ENCODE results near the gene MTA1.

Gene MTA1

GRCh38 chr14:105480199-105480746 lies 60.6 kb downstream of the MTA1 start:
- no peak for DNase-seq
- Histone ChIP-seq H3K36me3 (replicated peaks; ENCODE audit: insufficient read depth, low read length) (no peaks in the 10 kb centered on the region), H3K4me2 (ENCODE audit: low read depth, low read length) (no peak overlapping the region), H3K9ac (ENCODE audit: low read length) (no peak overlapping the region), H3K4me3 (ENCODE audit: low read length) (no peak overlapping the region), H3K4me1 (ENCODE audit: low read length) (peaks cover 6% of the 10 kb centered on the region; the same call in 1 of the 2 replicates), H3K27ac (ENCODE audit: low read length) (no peak overlapping the region), H4K20me1 (ENCODE audit: insufficient read depth, low read length) (no peaks in the 10 kb centered on the region), H3K27me3 (replicated peaks; ENCODE audit: insufficient read depth, low read length) (peaks cover 40% of the 10 kb centered on the region), H2AFZ (ENCODE audit: low read length) (no peak overlapping the region), H3K9me3 (replicated peaks; ENCODE audit: insufficient read depth, low read length) (no peaks in the 10 kb centered on the region), H3K9me2 (replicated peaks; ENCODE audit: insufficient read depth, low read length) (no peaks in the 10 kb centered on the region), H3F3A (ENCODE audit: insufficient read depth, low read length) (no peaks in the 10 kb centered on the region), H3K79me2 (ENCODE audit: low read length) (no peaks in the 10 kb centered on the region)
- no peak for TF ChIP-seq EZH2phosphoT487 (IDR thresholded peaks at IDR 0.05; ENCODE audit: low read length)
- TF ChIP-seq EZH2 (optimal IDR thresholded peaks at IDR 0.05; ENCODE audit: low read depth, low read length): no peak
- no peak for TF ChIP-seq CTCF (IDR thresholded peaks at IDR 0.05; ENCODE audit: low read length)

- TF ChIP-seq EZH2 (optimal IDR thresholded peaks at IDR 0.05; ENCODE audit: low read depth, low read length) (no peak), CTCF (IDR thresholded peaks at IDR 0.05; ENCODE audit: low read length) (peak; percentile 83)
- Histone ChIP-seq H3K36me3 (replicated peaks; ENCODE audit: insufficient read depth, low read length) (no peaks in the 10 kb centered on the region), H3K4me2 (ENCODE audit: low read depth, low read length) (peak overlapping the region; percentile 99), H2AFZ (ENCODE audit: low read length) (peak overlapping the region; percentile 34; the same call in 1 of the 2 replicates), H4K20me1 (ENCODE audit: insufficient read depth, low read length) (no peaks in the 10 kb centered on the region), H3K4me1 (ENCODE audit: low read length) (peaks cover 6% of the 10 kb centered on the region; the same call in 1 of the 2 replicates), H3K9me3 (replicated peaks; ENCODE audit: insufficient read depth, low read length) (no peaks in the 10 kb centered on the region), H3K9me2 (replicated peaks; ENCODE audit: insufficient read depth, low read length) (no peaks in the 10 kb centered on the region), H3K9ac (ENCODE audit: low read length) (peak overlapping the region; percentile 98), H3F3A (ENCODE audit: insufficient read depth, low read length) (no peaks in the 10 kb centered on the region), H3K4me3 (ENCODE audit: low read length) (peak overlapping the region; percentile 64), H3K27me3 (replicated peaks; ENCODE audit: insufficient read depth, low read length) (peaks cover 38% of the 10 kb centered on the region), H3K79me2 (ENCODE audit: low read length) (no peaks in the 10 kb centered on the region), H3K27ac (ENCODE audit: low read length) (peak overlapping the region; percentile 61)
- peak; percentile 53 for DNase-seq
Measured at GRCh38 chr14:105480807-105481801, 61.5 kb downstream of the MTA1 start.

GRCh38 chr14:105481886-105482457 lies 62.3 kb downstream of the MTA1 start:
- H3K4me1 ChIP-seq (ENCODE audit: low read length): peaks cover 6% of the 10 kb centered on the region; the same call in 1 of the 2 replicates
- H3K9me2 ChIP-seq (replicated peaks; ENCODE audit: insufficient read depth, low read length): no peaks in the 10 kb centered on the region
- H3K9me3 ChIP-seq (replicated peaks; ENCODE audit: insufficient read depth, low read length): no peaks in the 10 kb centered on the region
- peak overlapping the region; percentile 98 for H3K9ac ChIP-seq (ENCODE audit: low read length)
- peak overlapping the region; percentile 55; the same call in 1 of the 2 replicates for H3K4me2 ChIP-seq (ENCODE audit: low read depth, low read length)
- peak; percentile 84 for DNase-seq
- no peaks in the 10 kb centered on the region for H3K79me2 ChIP-seq (ENCODE audit: low read length)
- TF ChIP-seq EZH2 (optimal IDR thresholded peaks at IDR 0.05; ENCODE audit: low read depth, low read length) (no peak), CTCF (IDR thresholded peaks at IDR 0.05; ENCODE audit: low read length) (no peak), EZH2phosphoT487 (IDR thresholded peaks at IDR 0.05; ENCODE audit: low read length) (no peak)
- H3K36me3 ChIP-seq (replicated peaks; ENCODE audit: insufficient read depth, low read length): no peaks in the 10 kb centered on the region
- no peak overlapping the region for H2AFZ ChIP-seq (ENCODE audit: low read length)
- no peaks in the 10 kb centered on the region for H4K20me1 ChIP-seq (ENCODE audit: insufficient read depth, low read length)
- no peak overlapping the region for H3K4me3 ChIP-seq (ENCODE audit: low read length)
- peaks cover 33% of the 10 kb centered on the region for H3K27me3 ChIP-seq (replicated peaks; ENCODE audit: insufficient read depth, low read length)
- peak overlapping the region; percentile 47; the same call in 1 of the 2 replicates for H3K27ac ChIP-seq (ENCODE audit: low read length)
- no peaks in the 10 kb centered on the region for H3F3A ChIP-seq (ENCODE audit: insufficient read depth, low read length)

All from MM.1S (cell line).